GM19324 (cell line): ENCODE measurements around the gene DEPDC1B.
"Not testable (repeated sequence)": the region's sequence is repeated elsewhere in the genome, so short reads cannot be mapped to it uniquely, and the experiment has no call there.

Experiments used
- ATAC-seq: cut with Tn5 transposase; IDR thresholded peaks from one replicate; pipeline ENCODE4 v1.9.1; 2021; ENCODE audit warnings: mild to moderate bottlenecking, moderate library complexity; ENCODE audit not compliant: unreplicated experiment, low FRiP score

The DEPDC1B gene, protein sequence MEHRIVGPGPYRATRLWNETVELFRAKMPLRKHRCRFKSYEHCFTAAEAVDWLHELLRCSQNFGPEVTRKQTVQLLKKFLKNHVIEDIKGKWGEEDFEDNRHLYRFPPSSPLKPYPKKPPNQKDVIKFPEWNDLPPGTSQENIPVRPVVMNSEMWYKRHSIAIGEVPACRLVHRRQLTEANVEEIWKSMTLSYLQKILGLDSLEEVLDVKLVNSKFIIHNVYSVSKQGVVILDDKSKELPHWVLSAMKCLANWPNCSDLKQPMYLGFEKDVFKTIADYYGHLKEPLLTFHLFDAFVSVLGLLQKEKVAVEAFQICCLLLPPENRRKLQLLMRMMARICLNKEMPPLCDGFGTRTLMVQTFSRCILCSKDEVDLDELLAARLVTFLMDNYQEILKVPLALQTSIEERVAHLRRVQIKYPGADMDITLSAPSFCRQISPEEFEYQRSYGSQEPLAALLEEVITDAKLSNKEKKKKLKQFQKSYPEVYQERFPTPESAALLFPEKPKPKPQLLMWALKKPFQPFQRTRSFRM

DNA sequence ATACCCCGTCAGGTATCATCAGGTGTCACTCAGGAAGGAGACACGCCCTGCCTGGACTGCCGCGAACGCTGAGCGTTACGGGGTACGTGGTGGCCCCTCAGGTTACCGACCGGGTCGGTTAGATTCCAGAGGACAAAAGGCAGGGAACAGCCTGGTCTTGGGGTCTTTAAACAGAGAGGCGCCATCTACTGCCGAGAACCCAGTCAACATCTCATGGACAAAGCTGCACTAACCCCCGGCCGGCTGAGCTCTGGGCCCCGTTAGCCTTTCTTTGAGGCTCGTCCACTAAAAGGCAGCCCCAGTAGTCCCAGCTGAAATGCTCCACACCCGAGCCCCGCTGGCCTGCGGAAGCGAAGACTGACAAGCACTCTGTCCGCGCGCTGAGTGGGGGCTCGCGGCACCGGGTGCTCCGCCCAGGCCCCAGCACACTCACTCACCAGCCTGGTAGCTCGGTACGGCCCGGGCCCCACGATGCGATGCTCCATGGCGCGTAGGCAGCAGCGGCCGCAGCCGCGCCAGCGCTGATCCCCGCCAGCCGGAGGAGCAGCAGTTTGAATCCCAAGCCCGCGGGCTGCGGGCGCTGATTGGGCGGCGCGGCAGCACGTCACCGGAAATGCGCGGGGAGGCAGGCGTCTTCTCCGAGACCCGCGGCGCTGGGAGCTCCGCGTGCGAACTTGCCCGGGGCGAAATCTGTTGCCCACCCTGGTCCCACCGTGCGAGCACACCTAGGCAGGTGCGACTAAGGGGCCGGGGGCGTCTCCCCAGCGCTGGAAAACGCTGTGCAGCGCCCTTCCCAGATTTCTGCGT lies at the start of gene DEPDC1B:
Gene DEPDC1B (minus strand): TSS at position 558 of the 807 bp plus-strand sequence. CDS start 73 bp downstream, at position 485.
- peak; percentile 96 for ATAC-seq

DNA sequence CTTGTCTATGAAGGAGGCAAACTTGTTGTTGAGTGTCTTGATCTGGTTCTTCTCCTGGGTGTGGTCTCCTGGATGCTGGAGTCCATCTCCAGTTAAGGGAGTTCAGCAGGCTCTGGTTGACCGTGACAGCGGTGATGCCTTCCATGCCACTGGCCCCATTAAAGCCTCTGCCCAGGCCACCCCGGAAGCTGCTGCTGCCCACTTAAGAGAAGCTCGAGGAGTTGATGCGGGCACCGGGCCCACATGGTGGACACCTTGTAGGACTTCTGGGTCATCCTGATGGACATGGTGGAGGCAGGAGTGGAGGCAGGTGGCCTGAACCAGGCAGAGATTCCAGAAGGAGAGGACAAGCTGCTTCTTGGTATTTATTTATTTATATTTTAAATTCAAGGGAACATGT lies 44.7 kb upstream of the DEPDC1B start:
- no peak for ATAC-seq

DNA sequence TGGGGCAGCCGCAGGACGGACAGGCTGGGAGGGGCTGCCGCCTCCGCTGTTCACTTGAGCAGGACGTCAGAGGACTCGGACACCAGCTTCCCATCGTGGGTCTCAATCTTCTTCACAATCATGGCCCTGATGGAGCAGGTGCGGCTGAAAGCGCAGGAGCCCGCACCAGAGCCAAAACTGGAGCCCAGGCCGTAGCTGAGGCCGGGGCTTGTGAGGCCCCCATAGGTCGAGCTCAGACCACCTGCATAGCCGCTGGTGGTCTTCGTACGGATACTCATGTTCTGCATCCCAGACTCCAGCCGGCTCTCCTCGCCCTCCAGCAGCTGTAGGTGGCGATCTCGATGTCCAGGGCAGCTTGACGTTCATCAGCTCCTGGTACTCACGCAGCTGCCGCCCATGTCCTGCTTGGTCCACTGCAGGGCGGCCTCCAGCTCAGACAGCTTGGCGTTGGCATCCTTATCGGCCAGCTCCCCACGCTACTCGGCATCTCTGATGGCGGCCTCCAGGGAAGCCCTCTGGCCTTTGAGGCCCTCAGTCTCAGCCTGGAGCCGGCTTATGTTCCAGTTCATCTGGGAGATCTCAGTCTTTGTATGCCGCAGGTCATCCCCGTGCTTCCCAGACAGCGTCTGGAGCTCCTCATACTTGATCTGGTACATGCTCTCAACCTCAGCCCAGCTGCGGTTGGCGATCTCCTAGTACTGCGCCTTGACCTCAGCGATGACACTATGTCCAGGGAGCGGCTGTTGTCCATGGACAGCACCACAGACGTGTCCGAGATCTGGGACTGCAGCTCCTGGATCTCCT lies 43.7 kb upstream of the DEPDC1B start:
- ATAC-seq: no peak

DNA sequence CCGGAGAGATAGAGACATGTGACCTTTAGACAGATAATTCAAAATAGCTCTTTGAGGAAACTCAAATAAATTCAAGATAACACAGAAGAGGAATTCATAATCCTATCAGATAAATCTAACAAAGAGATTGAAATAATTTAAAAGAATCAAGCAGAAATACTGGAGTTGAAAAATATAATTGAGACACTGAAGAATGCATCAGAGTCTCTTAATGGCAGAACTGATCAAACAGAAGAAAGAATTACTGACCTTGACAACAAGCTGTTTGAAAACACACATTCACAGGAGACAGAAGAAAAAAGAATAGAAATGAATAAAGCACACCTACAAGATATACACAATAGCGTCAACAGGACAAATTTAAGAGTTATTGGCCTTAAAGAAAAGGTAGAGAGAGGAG lies 40.4 kb upstream of the DEPDC1B start:
- ATAC-seq: no peak

DNA sequence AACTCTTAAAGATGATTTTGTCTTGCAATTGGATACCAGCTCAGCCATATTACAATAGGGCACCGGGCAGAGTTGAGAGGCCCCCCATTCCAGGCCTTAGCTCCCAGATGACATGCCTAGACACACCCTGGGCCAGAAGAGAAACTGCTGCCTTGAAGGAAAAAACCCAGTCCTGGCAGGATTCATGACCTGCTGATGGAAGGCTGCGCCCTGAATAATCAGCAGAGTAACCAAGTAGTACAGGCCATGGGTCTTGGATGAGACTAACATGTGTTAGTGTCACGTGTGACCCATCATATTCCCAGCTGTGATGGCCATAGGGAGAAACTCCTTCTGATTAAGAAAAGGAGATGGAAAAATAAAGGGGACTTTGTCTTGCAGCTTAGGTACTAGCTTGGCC lies 39.0 kb upstream of the DEPDC1B start:
- ATAC-seq: no peak

DNA sequence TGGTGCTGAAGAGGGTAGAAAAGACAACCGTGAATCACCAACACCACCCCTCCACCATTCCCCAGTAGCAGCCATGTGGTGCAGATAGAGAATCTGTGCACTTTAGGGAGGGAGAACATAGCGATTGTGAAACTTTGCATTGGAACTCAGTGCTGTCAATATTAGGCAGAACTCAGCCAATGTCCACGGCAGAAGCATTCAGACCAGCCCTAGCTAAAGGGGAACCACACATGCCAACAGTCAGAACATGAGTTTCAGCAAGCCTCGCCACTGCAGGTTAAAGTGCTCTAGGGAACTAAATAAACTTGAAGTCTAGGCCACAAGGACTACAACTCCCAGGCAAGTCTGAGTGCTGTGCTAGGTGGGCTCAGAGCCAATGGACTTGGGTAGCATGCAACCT lies 38.5 kb upstream of the DEPDC1B start:
- ATAC-seq: no peak

DNA sequence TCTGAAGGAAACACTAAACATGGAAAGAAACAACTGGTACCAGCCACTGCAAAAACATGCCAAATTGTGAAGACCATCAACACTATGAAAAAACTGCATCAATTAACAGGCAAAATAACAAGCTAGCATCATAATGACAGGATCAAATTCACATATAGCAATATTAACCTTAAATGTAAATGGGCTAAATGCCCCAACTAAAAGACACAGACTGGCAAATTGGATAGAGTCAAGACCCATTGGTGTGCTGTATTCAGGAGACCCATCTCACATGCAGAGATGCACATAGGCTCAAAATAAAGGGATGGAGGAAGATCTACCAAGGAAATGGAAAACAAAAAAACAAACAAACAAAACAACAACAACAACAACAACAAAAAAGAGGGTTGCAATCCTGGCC lies 30.9 kb upstream of the DEPDC1B start:
- ATAC-seq: not testable (repeated sequence)

DNA sequence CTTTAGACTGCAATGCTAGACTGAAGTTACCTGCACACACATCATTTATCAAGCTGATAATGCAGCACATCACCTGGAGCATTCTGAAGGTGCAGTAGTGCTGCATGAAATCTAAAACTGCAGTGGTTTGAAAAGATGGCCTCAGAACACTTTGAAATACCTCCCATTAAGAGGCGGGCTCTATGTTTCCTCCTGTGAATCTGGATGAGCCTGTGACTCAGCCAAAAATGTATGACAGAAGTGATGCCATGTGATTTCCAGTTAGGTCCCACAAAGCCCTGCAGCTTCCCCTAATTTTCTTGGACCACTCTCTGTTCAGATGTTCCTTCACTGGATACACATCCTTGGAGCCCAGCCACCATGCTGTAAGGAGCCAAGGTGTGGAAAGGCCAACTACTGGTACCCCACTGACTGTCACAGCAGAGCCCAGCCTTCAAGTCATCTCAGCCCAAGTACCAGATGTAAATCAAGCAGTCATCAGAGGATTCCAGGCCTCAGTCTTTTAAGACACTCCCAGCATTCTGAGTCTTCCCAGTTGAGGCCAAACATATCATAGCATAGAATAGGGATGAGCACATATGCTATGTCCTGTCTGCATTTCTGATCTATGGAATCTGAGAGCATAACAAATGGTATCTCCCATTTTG lies 27.2 kb upstream of the DEPDC1B start:
- ATAC-seq: no peak

DNA sequence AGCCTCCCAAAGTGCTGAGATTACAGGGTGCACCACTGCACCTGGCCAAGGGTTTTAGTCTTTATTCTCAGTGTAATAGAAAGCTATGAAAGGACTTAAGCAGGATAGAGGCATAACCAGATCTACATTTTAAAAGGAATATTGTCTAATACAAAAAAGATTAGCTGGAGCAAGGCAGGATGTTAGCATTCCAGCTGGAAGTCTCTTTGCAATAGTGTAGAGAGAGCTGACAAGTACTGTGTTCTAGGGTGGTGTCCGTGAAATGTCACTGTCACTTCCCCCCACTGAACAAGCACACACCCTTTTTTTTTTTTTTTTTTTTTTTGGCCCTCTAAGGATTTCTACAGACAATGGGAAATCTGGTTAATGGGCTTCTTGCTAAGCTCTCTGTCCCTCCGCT lies 24.2 kb upstream of the DEPDC1B start:
- no peak for ATAC-seq

DNA sequence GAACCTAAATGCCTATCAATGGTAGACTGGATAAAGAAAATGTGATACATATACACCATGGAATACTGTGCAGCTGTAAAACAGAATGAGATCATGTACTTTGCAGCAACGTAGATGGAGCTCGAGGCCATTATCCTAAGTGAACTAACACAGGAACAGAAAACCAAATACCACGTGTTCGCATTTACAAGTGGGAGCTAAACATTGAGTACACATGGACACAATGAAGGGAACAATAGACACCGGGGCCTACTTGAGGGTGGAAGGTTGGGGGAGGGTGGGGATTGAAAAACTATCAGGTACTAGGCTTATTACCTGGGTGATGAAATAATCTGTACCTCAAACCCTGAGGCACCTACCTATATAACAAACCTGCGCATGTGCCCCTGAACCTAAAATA lies 22.4 kb upstream of the DEPDC1B start:
- no peak for ATAC-seq

DNA sequence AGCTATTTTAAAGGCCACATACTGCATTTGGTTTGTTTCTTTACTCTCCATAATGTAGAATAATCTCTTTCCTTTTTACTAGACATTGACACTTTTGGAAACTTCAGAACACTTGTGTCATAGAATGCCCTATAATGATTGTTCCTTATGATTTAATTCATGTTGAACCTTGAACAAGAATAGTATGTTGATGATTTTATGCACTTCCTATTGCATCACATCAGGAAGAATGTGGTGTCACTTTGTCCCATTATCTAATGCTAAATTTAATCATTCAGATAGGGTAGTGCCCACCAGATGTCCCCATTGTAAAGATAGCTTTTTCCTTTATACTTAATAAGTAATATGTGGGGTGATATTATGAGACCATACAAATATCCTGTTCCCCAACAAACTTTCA lies 19.4 kb upstream of the DEPDC1B start:
- ATAC-seq: no peak

DNA sequence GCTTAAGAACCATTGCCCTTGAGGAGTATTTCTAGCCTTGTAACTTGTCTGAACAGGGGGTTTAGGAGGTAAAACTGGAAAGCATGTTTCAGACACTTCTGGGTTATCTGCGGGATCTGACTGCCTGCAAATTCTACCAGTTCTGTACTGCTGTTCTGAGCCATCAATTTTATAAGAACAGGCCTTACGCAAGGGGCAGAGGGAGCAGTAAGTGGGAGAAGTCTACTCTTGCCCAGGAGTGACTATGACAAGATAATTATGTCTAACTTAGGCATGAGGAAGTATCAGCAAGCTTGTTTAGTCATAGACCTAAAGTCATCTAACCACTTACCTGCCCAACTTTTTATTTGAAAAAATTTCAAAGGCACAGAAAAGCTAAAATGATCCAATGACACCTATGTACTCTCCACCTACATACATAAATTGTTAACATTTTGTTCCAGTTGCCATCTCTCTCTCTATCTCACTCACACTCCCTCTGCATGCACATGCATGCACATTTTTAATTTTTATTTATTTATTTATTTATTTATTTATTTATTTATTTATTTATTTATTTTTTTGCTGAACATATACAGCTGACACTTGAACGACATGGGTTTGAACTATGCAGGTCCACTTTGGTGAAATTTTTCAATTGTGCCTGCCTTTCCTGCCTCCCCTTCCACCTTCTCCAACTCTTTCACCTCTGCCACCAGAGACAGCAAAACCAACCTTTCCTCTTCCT lies 18.4 kb upstream of the DEPDC1B start:
- no peak for ATAC-seq

DNA sequence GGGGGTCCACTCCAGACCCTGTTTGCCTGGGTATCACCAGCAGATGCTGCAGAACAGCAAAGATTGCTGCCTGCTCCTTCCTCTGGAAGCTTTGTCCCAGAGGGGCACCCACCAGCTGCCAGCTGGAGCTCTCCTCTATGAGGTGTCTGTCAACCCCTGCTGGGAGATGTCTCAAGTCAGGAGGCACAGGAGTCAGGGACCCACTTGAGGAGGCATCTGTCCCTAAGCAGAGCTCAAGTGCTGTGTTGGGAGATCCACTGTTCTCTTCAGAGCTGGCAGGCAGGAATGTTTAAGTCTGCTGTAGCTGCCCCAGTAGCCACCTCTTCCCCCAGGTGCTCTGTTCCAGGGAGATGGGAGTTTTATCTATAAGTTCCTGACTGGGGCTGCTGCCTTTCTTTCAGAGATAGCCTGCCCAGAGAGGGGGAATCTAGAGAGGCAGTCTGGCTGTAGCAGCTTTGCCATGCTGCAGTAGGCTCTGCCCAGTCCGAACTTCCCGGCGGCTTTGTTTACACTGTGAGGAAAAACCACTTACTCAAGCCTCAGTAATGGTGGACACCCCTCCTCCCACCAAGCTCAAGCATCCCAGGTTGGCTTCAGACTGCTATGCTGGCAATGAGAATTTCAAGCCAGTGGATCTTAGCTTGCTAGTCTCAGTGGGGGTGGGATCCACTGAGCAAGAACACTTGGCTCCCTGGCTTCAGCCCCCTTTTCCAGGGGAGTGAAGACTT lies 15.4 kb upstream of the DEPDC1B start:
- ATAC-seq: not testable (repeated sequence)

DNA sequence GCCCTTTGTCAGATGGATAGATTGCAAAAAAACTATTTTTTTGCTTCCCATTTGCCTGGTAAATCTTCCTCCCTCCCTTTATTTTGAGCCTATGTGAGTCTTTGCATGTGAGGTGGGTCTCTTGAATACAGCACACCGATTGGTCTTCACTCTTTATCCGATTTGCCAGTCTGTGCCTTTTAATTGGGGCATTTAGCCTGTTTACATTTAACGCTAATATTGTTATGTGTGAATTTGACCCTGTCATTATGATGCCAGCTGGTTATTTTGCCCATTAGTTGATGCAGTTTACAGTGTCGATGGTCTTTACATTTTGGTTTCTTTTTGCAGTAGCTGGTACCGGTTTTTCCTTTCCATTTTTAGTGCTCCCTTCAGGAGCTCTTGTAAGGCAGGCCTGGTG lies 13.0 kb upstream of the DEPDC1B start:
- ATAC-seq: no peak

DNA sequence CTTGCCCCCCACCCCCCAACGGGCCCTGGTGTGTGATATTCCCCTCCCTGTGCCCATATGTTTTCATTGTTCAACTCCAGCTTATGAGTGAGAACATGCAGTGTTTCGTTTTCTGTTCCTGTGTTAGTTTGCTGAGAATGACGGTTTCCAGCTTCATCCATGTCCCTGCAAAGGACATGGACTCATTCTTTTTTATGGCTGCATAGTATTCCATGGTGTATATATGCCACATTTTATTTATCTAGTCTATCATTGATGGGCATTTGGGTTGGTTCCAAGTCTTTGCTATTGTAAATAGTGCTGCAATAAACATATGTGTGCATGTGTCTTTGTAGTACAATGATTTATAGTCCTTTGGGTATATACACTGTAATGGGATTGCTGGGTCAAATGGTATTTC lies 11.9 kb upstream of the DEPDC1B start:
- not testable (repeated sequence) for ATAC-seq

DNA sequence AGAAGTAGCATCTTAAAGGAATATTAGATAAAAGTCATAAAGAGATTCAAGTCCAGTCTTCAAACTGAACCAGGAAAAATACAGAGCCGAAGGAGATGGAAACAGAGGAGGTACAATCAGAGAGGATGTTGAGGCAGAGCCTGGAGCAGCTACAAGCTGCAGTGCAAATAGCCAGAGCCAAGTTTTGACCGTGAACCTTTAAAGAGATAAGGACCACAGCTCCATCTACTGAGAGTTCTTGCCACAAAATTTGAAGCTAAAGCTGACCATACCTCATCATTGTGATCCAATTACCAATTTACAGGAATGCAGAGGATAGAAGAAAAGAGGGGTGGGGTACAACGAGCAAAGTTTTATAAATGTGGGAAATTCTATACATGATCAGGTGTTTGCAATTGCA lies 10.4 kb upstream of the DEPDC1B start:
- ATAC-seq: no peak

DNA sequence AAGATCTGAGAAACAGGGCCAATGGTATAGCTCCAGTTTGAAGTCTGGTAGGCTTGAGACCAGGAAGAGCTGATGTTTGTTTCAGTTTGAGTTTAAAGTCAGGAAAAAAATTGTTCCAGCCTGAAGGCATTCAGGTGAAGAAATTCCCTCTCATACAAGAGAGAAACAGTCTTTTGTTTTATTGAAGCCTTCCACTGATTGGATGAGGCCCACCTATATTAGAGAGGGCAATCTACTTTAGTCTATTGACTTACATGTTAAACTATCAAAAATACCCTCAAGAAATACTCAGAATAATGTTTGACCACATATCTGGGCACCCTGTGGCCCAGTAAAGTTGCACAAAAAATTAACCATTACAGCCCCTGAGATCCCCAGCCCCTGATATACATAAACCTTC lies 5.2 kb upstream of the DEPDC1B start:
- no peak for ATAC-seq

DNA sequence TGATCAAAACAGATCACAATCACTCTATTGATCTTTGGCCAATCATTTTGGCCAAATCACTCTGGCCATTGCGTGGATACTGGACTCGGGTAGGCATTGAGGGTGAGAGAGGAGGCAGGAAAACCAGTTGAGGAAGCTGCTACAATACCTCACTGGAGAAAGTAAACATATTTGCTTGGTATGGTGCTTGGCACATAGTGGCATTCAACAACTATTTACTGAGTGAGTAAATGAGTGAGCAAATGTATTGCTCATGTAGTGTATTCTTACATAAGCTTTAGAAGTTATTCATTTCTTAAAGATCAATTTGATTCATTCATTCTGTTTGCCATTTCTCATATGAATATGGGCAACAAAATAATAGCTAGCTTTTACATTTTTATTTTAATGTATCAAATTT lies 4.0 kb upstream of the DEPDC1B start:
- no peak for ATAC-seq
